Ishikawa (cell line): ENCODE results near the gene LAPTM5.

Experiments used
- CEBPB ChIP-seq: IDR thresholded peaks from 2 replicates; pipeline ENCODE4 v1.6.1; 2012
- CREB1 ChIP-seq: IDR thresholded peaks from 2 replicates; pipeline ENCODE4 v1.6.1; 2012; ENCODE audit warnings: low read depth
- EGR1 ChIP-seq: IDR thresholded peaks from 2 replicates; pipeline ENCODE4 v1.6.1; 2012
- EP300 ChIP-seq: IDR thresholded peaks from 2 replicates; pipeline ENCODE4 v1.6.1; 2012; ENCODE audit warnings: borderline replicate concordance
- FOXM1 ChIP-seq: IDR thresholded peaks from 2 replicates; pipeline ENCODE4 v1.6.1; 2012; ENCODE audit warnings: low read depth, borderline replicate concordance
- MAX ChIP-seq: IDR thresholded peaks from 2 replicates; pipeline ENCODE4 v1.6.1; 2012
- NFIC ChIP-seq: IDR thresholded peaks from 2 replicates; pipeline ENCODE4 v1.6.1; 2012
- RAD21 ChIP-seq: IDR thresholded peaks from 2 replicates; pipeline ENCODE4 v1.6.1; 2012; ENCODE audit warnings: low read depth
- REST ChIP-seq: IDR thresholded peaks from 2 replicates; pipeline ENCODE4 v1.6.1; 2012; ENCODE audit warnings: low read depth, mild to moderate bottlenecking
- TAF1 ChIP-seq: IDR thresholded peaks from 2 replicates; pipeline ENCODE4 v1.6.1; 2012; ENCODE audit warnings: low read depth, mild to moderate bottlenecking
- TCF12 ChIP-seq: IDR thresholded peaks from 2 replicates; pipeline ENCODE4 v1.6.1; 2012; ENCODE audit warnings: low read depth
- TEAD4 ChIP-seq: IDR thresholded peaks from 2 replicates; pipeline ENCODE4 v1.6.1; 2012
- USF1 ChIP-seq: IDR thresholded peaks from 2 replicates; pipeline ENCODE4 v1.6.1; 2012
- YY1 ChIP-seq: IDR thresholded peaks from 2 replicates; pipeline ENCODE4 v1.6.1; 2012; ENCODE audit warnings: low read depth
- ZBTB7A ChIP-seq: IDR thresholded peaks from 2 replicates; pipeline ENCODE4 v1.6.1; 2012; ENCODE audit warnings: low read depth

The LAPTM5 gene

GRCh38 chr1:30738040-30738714, 19.4 kb downstream of the LAPTM5 start:
- TF ChIP-seq NFIC, result no peak

- TF ChIP-seq RAD21, result no peak
- no peak for TF ChIP-seq TEAD4
- no peak for TF ChIP-seq NFIC
- TF ChIP-seq EGR1, result no peak
- TF ChIP-seq TCF12, result no peak
- no peak for TF ChIP-seq MAX
- TF ChIP-seq REST, result no peak
- TF ChIP-seq ZBTB7A, result no peak
- TF ChIP-seq EP300, result no peak
Observed at GRCh38 chr1:30737357-30738039, 20.1 kb downstream of the LAPTM5 start.

GRCh38 chr1:30735668-30736498, 21.7 kb downstream of the LAPTM5 start:
- TF ChIP-seq CREB1, result no peak
- no peak for TF ChIP-seq CEBPB
- TF ChIP-seq RAD21, result no peak
- no peak for TF ChIP-seq ZBTB7A
- TF ChIP-seq EP300, result no peak
- TF ChIP-seq MAX, result no peak
- TF ChIP-seq NFIC, result no peak
- no peak for TF ChIP-seq FOXM1
- TF ChIP-seq TEAD4, result no peak
- TF ChIP-seq REST, result no peak
- no peak for TF ChIP-seq EGR1
- no peak for TF ChIP-seq TCF12
- no peak for TF ChIP-seq USF1
- no peak for TF ChIP-seq YY1

GRCh38 chr1:30735124-30735523, 22.4 kb downstream of the LAPTM5 start:
- TF ChIP-seq EGR1, result no peak
- no peak for TF ChIP-seq USF1
- TF ChIP-seq ZBTB7A, result no peak
- no peak for TF ChIP-seq CEBPB
- TF ChIP-seq FOXM1, result no peak
- TF ChIP-seq YY1, result no peak
- TF ChIP-seq TEAD4, result no peak
- no peak for TF ChIP-seq MAX
- no peak for TF ChIP-seq CREB1
- TF ChIP-seq EP300, result no peak
- no peak for TF ChIP-seq NFIC
- TF ChIP-seq REST, result no peak
- TF ChIP-seq TAF1, result no peak
